GM18909 (cell line): ENCODE data around the gene TBPL1.

ENCODE experiments used
- ATAC-seq: cut with Tn5 transposase; IDR thresholded peaks from one replicate; pipeline ENCODE4 v1.9.1; 2021; ENCODE audit warnings: mild to moderate bottlenecking; ENCODE audit not compliant: unreplicated experiment, poor library complexity

TBPL1 gene

DNA sequence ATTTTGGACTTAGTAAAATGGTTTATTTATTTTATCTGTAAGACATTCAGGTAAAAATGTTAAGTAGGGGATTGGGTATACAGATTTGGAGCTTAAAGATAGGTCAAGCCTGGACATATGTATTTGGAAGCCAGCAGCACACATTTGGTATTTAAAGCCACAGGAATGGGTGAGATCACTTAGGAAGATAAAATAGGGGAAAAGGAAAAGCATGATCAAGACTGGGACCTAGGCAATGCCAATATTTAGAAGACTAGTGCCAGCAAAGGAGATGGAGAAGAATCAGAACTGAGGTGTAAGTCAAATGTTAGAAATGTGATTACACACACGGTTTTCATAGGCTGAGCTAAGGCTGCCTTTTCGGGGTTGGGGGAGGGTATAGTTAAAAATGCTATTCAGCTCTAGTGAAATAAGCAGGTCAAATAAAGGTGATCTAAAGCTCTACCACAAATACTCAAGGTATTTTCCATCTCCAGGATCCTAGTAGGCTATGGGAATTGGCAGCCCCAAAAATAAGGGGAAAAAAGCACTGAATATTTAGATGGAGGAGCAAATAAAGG is 78.8 kb downstream of the TBPL1 start:
- ATAC-seq = no peak

DNA sequence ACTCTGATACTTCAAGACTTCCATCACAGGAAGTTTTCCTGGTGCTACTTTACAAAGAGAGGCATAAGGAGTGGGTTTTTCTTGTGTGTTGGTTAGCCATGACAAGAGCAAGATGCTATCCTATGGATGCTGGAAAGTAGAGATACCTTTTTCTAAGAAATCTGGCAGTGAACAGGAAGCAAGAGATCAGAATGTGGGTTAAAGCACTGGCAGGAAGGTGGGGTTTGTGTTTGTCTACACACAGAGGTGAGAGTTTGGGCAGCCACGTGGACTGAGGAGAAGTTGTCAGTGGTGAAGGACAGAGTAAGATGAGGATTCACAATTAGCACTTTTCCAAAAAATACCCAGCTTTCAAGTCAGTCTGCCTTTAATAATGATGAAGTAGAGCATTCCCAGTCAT is 81.5 kb downstream of the TBPL1 start:
- no peak for ATAC-seq

GRCh38 chr6:134034961-134035822 is 82.2 kb downstream of the TBPL1 start:
- ATAC-seq = peak; percentile 22

GRCh38 chr6:134035823-134036296 is 82.8 kb downstream of the TBPL1 start:
- ATAC-seq = peak; percentile 79

DNA sequence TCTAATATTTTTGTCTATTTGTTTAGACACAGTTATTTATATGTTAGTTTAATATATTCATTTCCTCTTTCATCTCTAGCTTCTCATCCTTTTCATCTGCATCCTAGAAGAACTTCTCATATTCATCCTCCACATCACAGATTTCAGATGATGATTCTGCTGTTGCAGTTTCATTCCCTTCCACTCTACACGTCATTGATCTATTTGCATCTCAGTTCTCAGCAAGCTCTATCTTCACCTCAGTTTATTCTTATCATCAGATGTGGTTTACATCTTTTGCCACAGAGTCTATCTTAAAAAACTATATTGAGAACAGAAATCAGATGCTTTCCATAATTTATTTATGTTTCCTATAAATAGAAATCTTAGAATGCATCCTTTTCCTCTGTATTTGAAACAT is 86.1 kb downstream of the TBPL1 start:
- ATAC-seq = no peak
